NT2/D1 (cell line): ENCODE data around the gene RWDD3.

Experiments used
- SUZ12 ChIP-seq: IDR thresholded peaks from 2 replicates; pipeline ENCODE4 v1.6.1; 2011; ENCODE audit not compliant: insufficient read length, insufficient read depth; ENCODE audit errors: extremely low read depth
- YY1 ChIP-seq: IDR thresholded peaks from 2 replicates; pipeline ENCODE4 v1.6.1; 2011; ENCODE audit not compliant: insufficient read length, insufficient read depth

GRCh38 chr1:95222629-95223028, 11.4 kb upstream of the RWDD3 start:
- TF ChIP-seq YY1 (no peak), SUZ12 (no peak)
